Astrocyte (in vitro differentiated cells and primary cell): ENCODE data around the gene SNX30. TPM values are rescaled to one million over a fixed set of nuclear protein-coding genes. Genes with fewer than 3 reads are reported as not detected.

Source experiments
- DNase-seq: peaks from one replicate; pipeline ENCODE4 v3.0.0-alpha.2; 2010; ENCODE audit warnings: low read depth
- FAIRE-seq: peaks from 2 replicates; lab custom pipeline; 2011; peaks lifted over from hg19 to GRCh38; lab: Jason Lieb, UNC
- H2AFZ ChIP-seq: 2 replicates; pipeline ENCODE4 v1.6.0; 2012; ENCODE audit warnings: low read depth, low read length, inconsistent platforms
- H3K27ac ChIP-seq: 2 replicates; pipeline ENCODE4 v1.5.1; 2011; ENCODE audit warnings: low read depth, low read length, inconsistent platforms
- H3K27me3 ChIP-seq: 2 replicates; pipeline ENCODE4 v1.6.0; 2011; ENCODE audit warnings: low read length, inconsistent platforms; ENCODE audit not compliant: insufficient read depth
- H3K36me3 ChIP-seq: 2 replicates; pipeline ENCODE4 v1.5.1; 2011; ENCODE audit warnings: low read length, inconsistent platforms; ENCODE audit not compliant: insufficient read depth
- H3K4me1 ChIP-seq: 2 replicates; pipeline ENCODE4 v1.5.1; 2011; ENCODE audit warnings: low read length, inconsistent platforms; ENCODE audit not compliant: insufficient read depth
- H3K4me2 ChIP-seq: 2 replicates; pipeline ENCODE4 v1.6.0; 2012; ENCODE audit warnings: low read length, inconsistent platforms
- H3K4me3 ChIP-seq: 2 replicates; pipeline ENCODE4 v1.5.1; 2011; ENCODE audit warnings: low read depth, mild to moderate bottlenecking, low read length, inconsistent platforms; ENCODE audit not compliant: insufficient read depth
- H3K79me2 ChIP-seq: 2 replicates; pipeline ENCODE4 v1.6.0; 2012; ENCODE audit warnings: mild to moderate bottlenecking, low read length, inconsistent platforms; ENCODE audit not compliant: insufficient read depth
- H3K9ac ChIP-seq: 2 replicates; pipeline ENCODE4 v1.6.0; 2012; ENCODE audit warnings: mild to moderate bottlenecking, low read length, inconsistent platforms
- H3K9me3 ChIP-seq: 2 replicates; pipeline ENCODE4 v1.5.1; 2012; ENCODE audit warnings: low read depth, mild to moderate bottlenecking, low read length, inconsistent platforms; ENCODE audit not compliant: insufficient read depth
- H4K20me1 ChIP-seq: 2 replicates; pipeline ENCODE4 v1.6.0; 2012; ENCODE audit warnings: low read length, inconsistent platforms; ENCODE audit not compliant: insufficient read depth
- H3K27ac Mint-ChIP-seq: one replicate; pipeline ENCODE4 v1.8.0; 2021; ENCODE audit warnings: mild to moderate bottlenecking, mixed read lengths; ENCODE audit not compliant: unreplicated experiment
- H3K27me3 Mint-ChIP-seq: one replicate; pipeline ENCODE4 v1.8.0; 2021; ENCODE audit warnings: low read depth, mixed read lengths; ENCODE audit not compliant: unreplicated experiment
- H3K36me3 Mint-ChIP-seq: one replicate; pipeline ENCODE4 v1.8.0; 2021; ENCODE audit warnings: low read depth, mixed read lengths; ENCODE audit not compliant: unreplicated experiment
- H3K4me1 Mint-ChIP-seq: one replicate; pipeline ENCODE4 v1.8.0; 2021; ENCODE audit warnings: low read depth, mixed read lengths; ENCODE audit not compliant: unreplicated experiment
- H3K4me3 Mint-ChIP-seq: one replicate; pipeline ENCODE4 v1.8.0; 2021; ENCODE audit warnings: mild to moderate bottlenecking, moderate library complexity, mixed read lengths; ENCODE audit not compliant: unreplicated experiment
- H3K9me3 Mint-ChIP-seq: one replicate; pipeline ENCODE4 v1.8.0; 2021; ENCODE audit warnings: mild to moderate bottlenecking, mixed read lengths; ENCODE audit not compliant: unreplicated experiment
- EZH2 ChIP-seq: IDR thresholded peaks from 2 replicates; pipeline ENCODE4 v1.6.1; 2012; ENCODE audit warnings: mild to moderate bottlenecking, low read length, inconsistent platforms; ENCODE audit not compliant: insufficient read depth
- total RNA-seq: library from RNA; stranded (reverse); gene quantifications from 2 replicates; pipeline ENCODE4 v1.2.1, GENCODE V29; 2021
- TF ChIP-seq, protein P1 (sequence below): IDR thresholded peaks from 2 replicates; pipeline ENCODE4 v1.5.1; 2011; ENCODE audit warnings: low read depth, mild to moderate bottlenecking, inconsistent platforms, low read length, moderate library complexity; ENCODE audit not compliant: insufficient read depth

The SNX30 gene
- total RNA-seq, 1 donor from 2014 or later: 12.8 TPM

DNA sequence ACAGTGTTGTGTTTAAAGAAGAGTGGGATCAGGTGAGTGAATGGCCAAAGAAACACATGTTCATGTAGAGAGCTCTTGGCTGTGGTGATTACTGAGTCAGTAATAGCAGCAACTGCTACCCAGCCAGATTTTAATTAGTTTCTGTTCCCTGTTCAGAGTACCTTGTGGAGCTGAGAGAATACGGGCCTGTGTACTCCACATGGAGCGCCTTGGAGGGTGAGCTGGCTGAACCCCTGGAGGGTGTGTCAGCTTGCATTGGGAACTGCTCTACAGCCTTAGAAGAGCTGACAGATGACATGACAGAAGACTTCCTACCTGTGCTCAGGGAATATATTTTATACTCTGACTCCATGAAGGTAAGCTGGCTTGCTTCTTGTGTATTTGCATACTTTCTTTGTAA is 87.8 kb downstream of the SNX30 start:
- Histone ChIP-seq H2AFZ (no peak overlapping the region), H3K9me3 (no peaks in the 10 kb centered on the region), H3K27ac (no peak overlapping the region), H4K20me1 (no peaks in the 10 kb centered on the region), H3K4me3 (no peak overlapping the region), H3K4me1 (no peaks in the 10 kb centered on the region), H3K79me2 (no peaks in the 10 kb centered on the region), H3K9ac (no peak overlapping the region), H3K4me2 (no peak overlapping the region), H3K36me3 (peaks cover 2% of the 10 kb centered on the region), H3K27me3 (no peaks in the 10 kb centered on the region)
- FAIRE-seq (no peak), DNase-seq (no peak)
- TF ChIP-seq, protein P1, sequence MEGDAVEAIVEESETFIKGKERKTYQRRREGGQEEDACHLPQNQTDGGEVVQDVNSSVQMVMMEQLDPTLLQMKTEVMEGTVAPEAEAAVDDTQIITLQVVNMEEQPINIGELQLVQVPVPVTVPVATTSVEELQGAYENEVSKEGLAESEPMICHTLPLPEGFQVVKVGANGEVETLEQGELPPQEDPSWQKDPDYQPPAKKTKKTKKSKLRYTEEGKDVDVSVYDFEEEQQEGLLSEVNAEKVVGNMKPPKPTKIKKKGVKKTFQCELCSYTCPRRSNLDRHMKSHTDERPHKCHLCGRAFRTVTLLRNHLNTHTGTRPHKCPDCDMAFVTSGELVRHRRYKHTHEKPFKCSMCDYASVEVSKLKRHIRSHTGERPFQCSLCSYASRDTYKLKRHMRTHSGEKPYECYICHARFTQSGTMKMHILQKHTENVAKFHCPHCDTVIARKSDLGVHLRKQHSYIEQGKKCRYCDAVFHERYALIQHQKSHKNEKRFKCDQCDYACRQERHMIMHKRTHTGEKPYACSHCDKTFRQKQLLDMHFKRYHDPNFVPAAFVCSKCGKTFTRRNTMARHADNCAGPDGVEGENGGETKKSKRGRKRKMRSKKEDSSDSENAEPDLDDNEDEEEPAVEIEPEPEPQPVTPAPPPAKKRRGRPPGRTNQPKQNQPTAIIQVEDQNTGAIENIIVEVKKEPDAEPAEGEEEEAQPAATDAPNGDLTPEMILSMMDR: no peak
- no peak for TF ChIP-seq EZH2
- Mint-ChIP-seq H3K9me3 (no peaks in the 10 kb centered on the region), H3K36me3 (peaks cover 17% of the 10 kb centered on the region), H3K27ac (no peak overlapping the region), H3K27me3 (no peaks in the 10 kb centered on the region), H3K4me1 (no peaks in the 10 kb centered on the region), H3K4me3 (no peak overlapping the region)

DNA sequence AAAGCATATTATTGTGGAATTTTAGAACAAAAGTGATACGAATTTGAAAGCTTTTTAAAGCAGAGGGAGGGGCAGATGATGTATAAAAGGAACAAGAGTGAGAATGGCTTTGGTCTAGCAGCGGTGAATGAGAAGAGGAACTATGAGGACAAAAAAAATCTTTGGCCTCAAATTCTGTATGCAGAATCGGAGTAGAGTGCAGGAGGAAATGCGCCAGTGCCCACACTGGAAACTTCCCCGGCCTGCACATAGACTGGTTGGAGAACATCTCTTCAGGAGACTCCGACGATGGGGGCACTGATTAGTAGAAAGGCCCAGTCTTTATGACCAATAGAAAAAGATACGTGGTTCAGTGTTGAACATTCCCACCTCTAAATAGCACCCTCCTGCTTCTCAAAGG is 88.8 kb downstream of the SNX30 start:
- Histone ChIP-seq H3K9ac (no peak overlapping the region), H3K27ac (no peak overlapping the region), H3K79me2 (no peaks in the 10 kb centered on the region), H3K9me3 (no peaks in the 10 kb centered on the region), H3K4me1 (no peaks in the 10 kb centered on the region), H2AFZ (no peak overlapping the region), H3K4me2 (no peak overlapping the region), H3K36me3 (peaks cover 2% of the 10 kb centered on the region), H3K4me3 (no peak overlapping the region), H4K20me1 (peaks cover 6% of the 10 kb centered on the region), H3K27me3 (no peaks in the 10 kb centered on the region)
- FAIRE-seq (no peak), DNase-seq (no peak)
- TF ChIP-seq EZH2: no peak
- TF ChIP-seq, protein P1: no peak
- no peaks in the 10 kb centered on the region for H3K27me3 Mint-ChIP-seq
- no peak overlapping the region for H3K4me3 Mint-ChIP-seq
- no peaks in the 10 kb centered on the region for H3K4me1 Mint-ChIP-seq
- no peaks in the 10 kb centered on the region for H3K9me3 Mint-ChIP-seq
- H3K36me3 Mint-ChIP-seq: peaks cover 17% of the 10 kb centered on the region
- H3K27ac Mint-ChIP-seq: no peak overlapping the region

DNA sequence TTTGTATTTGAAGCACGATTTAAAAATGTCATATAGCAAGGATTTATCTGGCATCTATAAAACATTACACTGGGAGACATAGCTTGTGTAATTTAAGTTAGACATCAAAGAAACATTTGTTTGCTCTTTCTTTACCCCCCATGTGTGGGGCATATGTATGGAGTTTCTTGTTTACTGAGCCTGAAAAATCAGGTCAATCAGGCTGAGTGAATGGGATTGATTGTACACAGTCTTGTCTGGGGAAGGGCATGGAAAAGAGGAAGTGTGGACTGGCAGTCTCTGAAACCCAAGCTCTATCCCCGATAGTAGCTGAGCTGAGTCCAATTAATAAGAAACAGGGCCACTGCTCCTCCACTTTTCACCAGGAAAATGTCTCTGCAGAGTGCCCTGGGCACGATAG is 90.7 kb downstream of the SNX30 start:
- H3K27me3 ChIP-seq: no peaks in the 10 kb centered on the region
- no peaks in the 10 kb centered on the region for H3K9me3 Mint-ChIP-seq
- H3K9me3 ChIP-seq: no peaks in the 10 kb centered on the region
- no peaks in the 10 kb centered on the region for H3K27me3 Mint-ChIP-seq
- peaks cover 2% of the 10 kb centered on the region for H3K36me3 ChIP-seq
- H2AFZ ChIP-seq: no peak overlapping the region
- peaks cover 6% of the 10 kb centered on the region for H4K20me1 ChIP-seq
- H3K4me2 ChIP-seq: no peak overlapping the region
- H3K27ac Mint-ChIP-seq: no peak overlapping the region
- no peak overlapping the region for H3K4me3 Mint-ChIP-seq
- DNase-seq (no peak), FAIRE-seq (no peak)
- no peak overlapping the region for H3K9ac ChIP-seq
- no peak for TF ChIP-seq EZH2
- TF ChIP-seq, protein P1: no peak
- no peak overlapping the region for H3K27ac ChIP-seq
- no peak overlapping the region for H3K4me3 ChIP-seq
- H3K36me3 Mint-ChIP-seq: peaks cover 17% of the 10 kb centered on the region
- H3K4me1 ChIP-seq: no peaks in the 10 kb centered on the region
- no peaks in the 10 kb centered on the region for H3K4me1 Mint-ChIP-seq
- H3K79me2 ChIP-seq: no peaks in the 10 kb centered on the region
